Peyer's patch (tissue), 4 donors: ENCODE measurements around the gene MFAP4. TPM values are rescaled to one million over a fixed set of nuclear protein-coding genes. Genes with fewer than 3 reads are reported as not detected.
"Not testable (repeated sequence)": the region's sequence is repeated elsewhere in the genome, so short reads cannot be mapped to it uniquely, and the experiment has no call there.

Experiments used
- DNase-seq, 3 donors: peaks; one replicate each; pipeline ENCODE4 v3.0.0-alpha.2; 2017 to 2019
- H3K27ac ChIP-seq, 4 donors: fragments of 200-600 bp; sonication (generic); one replicate each; pipeline ENCODE4 v1.5.1; 2016 to 2019
- H3K27me3 ChIP-seq, 2 donors: fragments of 200-600 bp; sonication (generic); one replicate each; pipeline ENCODE4 v1.5.1; 2019
- H3K36me3 ChIP-seq, 3 donors: fragments of 200-600 bp; sonication (generic); one replicate each; pipeline ENCODE4 v1.5.1; 2016 to 2019
- H3K4me1 ChIP-seq, 4 donors: fragments of 200-600 bp; sonication (generic); one replicate each; pipeline ENCODE4 v1.5.1; 2016 to 2019
- H3K4me3 ChIP-seq, 4 donors: fragments of 200-600 bp; sonication (generic); 1 replicate in 3 of 4; 2 replicates in 1 of 4; pipeline ENCODE4 v1.5.1; 2016 to 2019; ENCODE audit warnings: mild to moderate bottlenecking in 1 of 4
- H3K9me3 ChIP-seq, 4 donors: fragments of 200-600 bp; sonication (generic); one replicate each; pipeline ENCODE4 v1.5.1; 2016 to 2019; ENCODE audit warnings: mild to moderate bottlenecking in 1 of 4
- CTCF ChIP-seq, 6 experiments: fragments of 450-650 bp in 4 of 6; fragments of 200-600 bp in 2 of 6; sonication (generic) in 1 of 6; IDR thresholded peaks; one replicate each; pipeline ENCODE4 v1.5.1; 2017 to 2019; ENCODE audit warnings: antibody characterized with exemption in 6 of 6, mild to moderate bottlenecking in 3 of 6, moderate library complexity in 1 of 6
- POLR2A ChIP-seq, 2 donors: fragments of 450-650 bp; IDR thresholded peaks; one replicate each; pipeline ENCODE4 v1.5.1; 2017; ENCODE audit warnings: antibody characterized with exemption in 2 of 2, mild to moderate bottlenecking in 2 of 2, moderate library complexity in 2 of 2
- total RNA-seq, 4 donors: library from RNA; depleted of rRNA; stranded (reverse); fragments of >200 nt; gene quantifications; one replicate each; pipeline ENCODE4 v1.1.0, GENCODE V29; 2016

Gene MFAP4
- total RNA-seq, 4 donors from 2014 or later = 12.6 to 70.8 (median 43.9) TPM

GRCh38 chr17:19360772-19361171 is 26.2 kb downstream of the MFAP4 start:
- Histone ChIP-seq H3K36me3 (no peaks in the 10 kb centered on the region), H3K27ac (no peak overlapping the region), H3K27me3 (no peaks in the 10 kb centered on the region), H3K9me3 (no peaks in the 10 kb centered on the region), H3K4me1 (peaks cover 0 to 9% (median 3%) of the 10 kb centered on the region in 4 donors), H3K4me3 (no peak overlapping the region)
- TF ChIP-seq POLR2A (IDR thresholded peaks at IDR 0.05) (no peak), CTCF (IDR thresholded peaks at IDR 0.05) (no peak)
- DNase-seq = no peak

DNA sequence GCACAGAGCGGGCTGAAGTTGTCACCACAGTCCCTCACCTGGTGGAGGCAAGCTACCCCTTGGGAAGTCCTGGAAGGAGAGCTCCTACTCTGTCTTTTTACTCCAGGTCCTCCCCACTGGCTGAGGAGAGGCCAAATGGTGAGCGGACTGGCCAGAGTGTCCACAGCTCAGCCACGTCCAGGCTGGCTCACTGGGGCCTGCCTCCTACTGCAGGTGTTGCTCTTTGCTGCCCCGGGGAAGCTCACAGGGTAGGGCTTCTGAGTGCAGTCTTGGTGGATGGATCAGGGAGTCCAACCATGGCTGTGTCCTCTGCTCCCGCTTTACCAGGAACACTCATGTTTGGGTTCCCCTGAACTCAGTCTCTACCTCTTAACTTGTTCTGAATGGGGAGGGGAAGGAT is 27.1 kb downstream of the MFAP4 start:
- TF ChIP-seq CTCF (IDR thresholded peaks at IDR 0.05) (no peak), POLR2A (IDR thresholded peaks at IDR 0.05) (no peak)
- H3K27ac ChIP-seq = no peak overlapping the region
- H3K4me3 ChIP-seq = no peak overlapping the region
- H3K9me3 ChIP-seq = no peaks in the 10 kb centered on the region
- no peaks in the 10 kb centered on the region for H3K36me3 ChIP-seq
- no peaks in the 10 kb centered on the region for H3K27me3 ChIP-seq
- no peak for DNase-seq
- peaks cover 0 to 9% (median 3%) of the 10 kb centered on the region in 4 donors for H3K4me1 ChIP-seq

DNA sequence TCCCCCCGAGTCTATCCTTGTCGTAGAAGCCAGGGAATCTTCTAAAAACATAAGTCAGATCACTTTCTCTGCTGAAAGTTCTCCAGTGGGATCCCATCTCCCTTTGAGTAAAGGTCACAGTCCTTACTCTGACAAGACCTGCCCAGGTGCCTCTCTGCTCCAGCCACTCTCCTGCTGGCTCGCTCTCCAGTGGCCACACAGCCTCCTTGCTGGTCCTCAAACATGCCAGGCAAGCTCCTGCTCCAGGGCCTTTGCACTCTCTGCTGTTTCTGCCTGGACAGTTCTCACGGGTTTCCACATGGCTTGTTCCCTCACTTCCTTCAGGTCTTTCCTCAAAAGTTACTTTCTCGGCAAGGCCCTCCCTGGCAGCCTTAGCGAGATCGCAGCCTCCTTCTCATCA is 27.8 kb downstream of the MFAP4 start:
- DNase-seq = no peak
- H3K27ac ChIP-seq = no peak overlapping the region
- no peak for TF ChIP-seq CTCF (IDR thresholded peaks at IDR 0.05)
- no peak for TF ChIP-seq POLR2A (IDR thresholded peaks at IDR 0.05)

DNA sequence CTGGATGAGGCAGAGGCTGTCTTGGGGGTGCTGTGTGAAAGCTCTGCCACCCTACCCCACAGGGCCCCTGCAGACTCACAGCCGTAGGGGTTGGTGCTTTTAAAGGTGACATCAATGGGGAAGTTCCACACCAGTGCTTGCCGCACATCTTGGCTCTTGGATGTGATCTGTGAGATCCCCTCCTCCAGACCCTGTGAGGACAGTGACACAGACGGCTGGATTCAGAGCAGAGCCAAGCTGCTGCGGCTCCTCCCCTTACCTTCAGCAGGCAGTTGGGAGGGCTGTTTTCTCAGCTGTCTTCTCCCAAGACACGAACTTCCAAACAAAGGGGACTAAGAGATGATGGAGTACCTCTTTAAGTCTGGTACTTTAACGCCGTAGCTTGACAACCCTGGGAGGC is 29.2 kb downstream of the MFAP4 start:
- no peak for DNase-seq
- peaks cover 0 to 6% (median 3%) of the 10 kb centered on the region in 4 donors for H3K4me1 ChIP-seq
- no peaks in the 10 kb centered on the region for H3K9me3 ChIP-seq
- no peaks in the 10 kb centered on the region for H3K36me3 ChIP-seq
- no peaks in the 10 kb centered on the region for H3K27me3 ChIP-seq
- H3K4me3 ChIP-seq = no peak overlapping the region
- H3K27ac ChIP-seq = no peak overlapping the region
- no peak for TF ChIP-seq POLR2A (IDR thresholded peaks at IDR 0.05)
- no peak for TF ChIP-seq CTCF (IDR thresholded peaks at IDR 0.05)

More for the DNA sequence above, 27.8 kb downstream of the MFAP4 start:
- Histone ChIP-seq H3K27me3 (no peaks in the 10 kb centered on the region), H3K9me3 (no peaks in the 10 kb centered on the region), H3K36me3 (no peaks in the 10 kb centered on the region), H3K4me1 (peaks cover 0 to 9% (median 3%) of the 10 kb centered on the region in 4 donors), H3K4me3 (no peak overlapping the region)

- Histone ChIP-seq H3K27me3 (no peaks in the 10 kb centered on the region), H3K4me3 (no peak overlapping the region), H3K4me1 (peaks cover 0 to 5% (median 3%) of the 10 kb centered on the region in 4 donors), H3K36me3 (no peaks in the 10 kb centered on the region), H3K9me3 (no peaks in the 10 kb centered on the region), H3K27ac (no peak overlapping the region)
- TF ChIP-seq CTCF (IDR thresholded peaks at IDR 0.05) (no peak), POLR2A (IDR thresholded peaks at IDR 0.05) (no peak)
- DNase-seq = peak in 1 of 3 donors; percentile 39
These were observed 29.6 kb downstream of the MFAP4 start for GRCh38 chr17:19357351-19357750.

DNA sequence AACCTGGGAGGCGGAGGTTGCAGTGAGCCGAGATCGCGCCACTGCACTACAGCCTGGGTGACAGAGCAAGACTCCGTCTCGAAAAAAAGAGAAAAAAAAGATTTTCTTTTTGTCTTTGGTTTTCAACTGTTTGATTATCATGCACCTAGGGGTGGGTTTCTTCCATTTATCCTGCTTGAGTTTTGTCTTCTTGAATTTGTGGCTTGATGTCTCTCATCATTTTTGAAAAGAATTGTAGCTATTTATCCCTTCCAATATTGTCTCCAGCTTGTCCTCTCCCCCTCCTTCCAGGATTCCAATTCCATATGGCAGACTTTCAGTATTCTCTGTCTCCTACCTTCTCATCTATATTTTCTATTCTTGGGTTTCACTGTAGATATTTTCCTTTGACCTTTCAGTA is 32.2 kb downstream of the MFAP4 start:
- no peaks in the 10 kb centered on the region for H3K9me3 ChIP-seq
- H3K27me3 ChIP-seq = no peaks in the 10 kb centered on the region
- H3K4me1 ChIP-seq = no peaks in the 10 kb centered on the region
- no peak for TF ChIP-seq CTCF (IDR thresholded peaks at IDR 0.05)
- no peak for TF ChIP-seq POLR2A (IDR thresholded peaks at IDR 0.05)
- H3K4me3 ChIP-seq = no peak overlapping the region
- DNase-seq = no peak
- no peaks in the 10 kb centered on the region for H3K36me3 ChIP-seq
- H3K27ac ChIP-seq = no peak overlapping the region

DNA sequence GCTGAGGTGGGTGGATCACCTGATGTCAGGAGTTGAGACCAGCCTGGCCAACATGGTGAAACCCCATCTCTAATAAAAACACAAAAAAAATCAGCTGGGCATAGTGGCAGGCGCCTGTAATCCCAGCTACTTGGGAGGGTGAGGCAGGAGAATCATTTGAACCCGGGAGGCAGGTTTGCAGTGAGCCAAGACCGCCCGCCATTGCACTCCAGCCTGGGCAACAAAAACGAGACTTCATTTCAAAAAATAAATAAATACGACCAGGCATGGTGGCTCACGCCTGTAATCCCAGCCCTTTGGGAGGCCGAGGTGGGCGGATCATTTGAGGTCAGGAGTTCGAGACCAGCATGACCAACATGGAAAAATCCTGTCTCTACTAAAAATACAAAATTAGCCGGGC is 33.6 kb downstream of the MFAP4 start:
- not testable (repeated sequence) for H3K27ac ChIP-seq, H3K9me3 ChIP-seq, H3K36me3 ChIP-seq, H3K27me3 ChIP-seq, DNase-seq, H3K4me3 ChIP-seq, H3K4me1 ChIP-seq
